Ovary (tissue), 3 donors: ENCODE measurements around the gene ST7L.

ENCODE experiments used
- CTCF ChIP-seq, 3 donors: fragments of 450-650 bp in 2 of 3; fragments of 200-600 bp in 1 of 3; IDR thresholded peaks; one replicate each; pipeline versions ENCODE4 v1.5.1 to v1.8.0; 2016 to 2022; ENCODE audit warnings: antibody characterized with exemption in 3 of 3, mild to moderate bottlenecking in 1 of 3
- EP300 ChIP-seq: sonication (generic); formaldehyde crosslinking; IDR thresholded peaks from one replicate; pipeline ENCODE4 v1.6.1; 2017; ENCODE audit warnings: antibody characterized with exemption
- POLR2A ChIP-seq: fragments of 450-650 bp; IDR thresholded peaks from one replicate; pipeline ENCODE4 v1.6.1; 2017; ENCODE audit warnings: antibody characterized with exemption, mild to moderate bottlenecking, moderate library complexity
- donor health status: DM: no; HTN: no; CAD: no.

GRCh38 chr1:112583366-112583765 lies 35.6 kb downstream of the ST7L start:
- no peak for TF ChIP-seq CTCF (IDR thresholded peaks at IDR 0.05)
- TF ChIP-seq POLR2A = no peak
- TF ChIP-seq EP300 = no peak
